IPS-11a (cell line): ENCODE measurements around the gene KCNA5.

Experiments used
- H3K4me3 ChIP-seq: one replicate; pipeline ENCODE4 v1.5.1; 2013; ENCODE audit warnings: low read depth, low read length, control low read depth

Gene KCNA5

GRCh38 chr12:5063149-5063548 is 19.5 kb downstream of the KCNA5 start:
- no peak overlapping the region for H3K4me3 ChIP-seq

GRCh38 chr12:5064913-5065490 is 21.3 kb downstream of the KCNA5 start:
- H3K4me3 ChIP-seq, result no peak overlapping the region

- H3K4me3 ChIP-seq, result no peak overlapping the region
Measured at GRCh38 chr12:5066251-5066650, 22.6 kb downstream of the KCNA5 start.

- no peak overlapping the region for H3K4me3 ChIP-seq
Measured at GRCh38 chr12:5068126-5068525, 24.4 kb downstream of the KCNA5 start.

- H3K4me3 ChIP-seq, result no peak overlapping the region
Measured at GRCh38 chr12:5068619-5069018, 24.9 kb downstream of the KCNA5 start.

- H3K4me3 ChIP-seq, result no peak overlapping the region
Measured at GRCh38 chr12:5070090-5070489, 26.4 kb downstream of the KCNA5 start.

- H3K4me3 ChIP-seq, result no peak overlapping the region
Measured at GRCh38 chr12:5071496-5071895, 27.8 kb downstream of the KCNA5 start.

- no peak overlapping the region for H3K4me3 ChIP-seq
Measured at GRCh38 chr12:5072311-5072710, 28.6 kb downstream of the KCNA5 start.

- H3K4me3 ChIP-seq, result no peak overlapping the region
Measured at GRCh38 chr12:5073054-5073453, 29.4 kb downstream of the KCNA5 start.

- H3K4me3 ChIP-seq, result no peak overlapping the region
Measured at GRCh38 chr12:5073853-5074252, 30.2 kb downstream of the KCNA5 start.

GRCh38 chr12:5076761-5077160 is 33.1 kb downstream of the KCNA5 start:
- H3K4me3 ChIP-seq, result no peak overlapping the region

GRCh38 chr12:5078423-5078822 is 34.7 kb downstream of the KCNA5 start:
- H3K4me3 ChIP-seq, result no peak overlapping the region

- H3K4me3 ChIP-seq, result no peak overlapping the region
Measured at GRCh38 chr12:5081016-5081415, 37.3 kb downstream of the KCNA5 start.

- no peak overlapping the region for H3K4me3 ChIP-seq
Measured at GRCh38 chr12:5083955-5084849, 40.5 kb downstream of the KCNA5 start.

- no peak overlapping the region for H3K4me3 ChIP-seq
Measured at GRCh38 chr12:5085896-5086295, 42.2 kb downstream of the KCNA5 start.

GRCh38 chr12:5087831-5088554 is 44.3 kb downstream of the KCNA5 start:
- H3K4me3 ChIP-seq, result no peak overlapping the region

GRCh38 chr12:5088586-5089264 is 45.0 kb downstream of the KCNA5 start:
- no peak overlapping the region for H3K4me3 ChIP-seq

GRCh38 chr12:5094551-5094950 is 50.9 kb downstream of the KCNA5 start:
- no peak overlapping the region for H3K4me3 ChIP-seq

GRCh38 chr12:5094986-5095385 is 51.3 kb downstream of the KCNA5 start:
- no peak overlapping the region for H3K4me3 ChIP-seq
